CD4-positive, alpha-beta T cell (primary cell): Measurements from ENCODE around the gene ENTPD6. TPM values are rescaled to one million over a fixed set of nuclear protein-coding genes. Genes with fewer than 3 reads are reported as not detected.
A peak's percentile ranks its signal among the peaks of the same experiment; 100 is the strongest.

Source experiments
- ATAC-seq: fragments of 200-7000 bp; cut with Tn5 transposase; one replicate; pipeline ENCODE4 v1.10.0; 2022; ENCODE audit warnings: mild to moderate bottlenecking; ENCODE audit not compliant: poor library complexity
- CTCF ChIA-PET: fragments of 350-600 bp; sonication (Branson Sonifier 250); formaldehyde crosslinking; loops from one replicate; lab custom pipeline; 2021; ENCODE audit warnings: antibody characterized with exemption, inconsistent platforms; lab: Charles Lee
- POLR2A ChIA-PET: fragments of 350-600 bp; sonication (Branson Sonifier 250); formaldehyde crosslinking; loops from one replicate; lab custom pipeline; 2021; ENCODE audit warnings: antibody characterized with exemption, inconsistent platforms; lab: Charles Lee
- DNase-seq, 14 experiments: peaks; one replicate each; pipeline ENCODE4 v3.0.0-alpha.2; 2013 to 2020; ENCODE audit warnings: mixed read lengths in 2 of 14
- H3K27ac ChIP-seq, 2 donors: one replicate each; pipeline versions ENCODE4 v1.5.1 to v1.7.0; 2013; ENCODE audit warnings: low read length in 2 of 2, low read depth in 1 of 2, mild to moderate bottlenecking in 1 of 2
- H3K27me3 ChIP-seq, 2 experiments: 1 replicate in 1 of 2; 2 replicates in 1 of 2; pipeline versions ENCODE4 v1.6.1 to v1.7.0; 2013; ENCODE audit warnings: low read length in 2 of 2, control low read depth in 1 of 2, mild to moderate bottlenecking in 1 of 2, moderate library complexity in 1 of 2; ENCODE audit not compliant: insufficient read depth in 2 of 2, control insufficient read depth in 1 of 2
- H3K36me3 ChIP-seq: one replicate; pipeline ENCODE4 v1.6.1; 2013; ENCODE audit warnings: low read length, control low read depth; ENCODE audit not compliant: insufficient read depth
- H3K4me1 ChIP-seq: one replicate; pipeline ENCODE4 v1.6.1; 2013; ENCODE audit warnings: low read length, control low read depth; ENCODE audit not compliant: insufficient read depth
- H3K4me3 ChIP-seq: one replicate; pipeline ENCODE4 v1.5.1; 2013; ENCODE audit warnings: mild to moderate bottlenecking, low read length, moderate library complexity
- H3K9me3 ChIP-seq, 2 experiments: 1 replicate in 1 of 2; 2 replicates in 1 of 2; pipeline versions ENCODE4 v1.6.1 to v1.7.0; 2013; ENCODE audit warnings: low read length in 2 of 2, mild to moderate bottlenecking in 2 of 2, control low read depth in 1 of 2, moderate library complexity in 1 of 2; ENCODE audit not compliant: control insufficient read depth in 1 of 2, insufficient read depth in 1 of 2
- H3K27ac Mint-ChIP-seq: one replicate; pipeline ENCODE4 v1.8.0; 2020; ENCODE audit warnings: mixed read lengths
- H3K27me3 Mint-ChIP-seq: one replicate; pipeline ENCODE4 v1.8.0; 2021; ENCODE audit warnings: mixed read lengths
- H3K36me3 Mint-ChIP-seq: one replicate; pipeline ENCODE4 v1.8.0; 2021; ENCODE audit warnings: low read depth, mixed read lengths
- H3K4me1 Mint-ChIP-seq: one replicate; pipeline ENCODE4 v1.8.0; 2021; ENCODE audit warnings: low read depth, mixed read lengths
- H3K4me3 Mint-ChIP-seq: one replicate; pipeline ENCODE4 v1.8.0; 2020; ENCODE audit warnings: mild to moderate bottlenecking, mixed read lengths
- H3K9me3 Mint-ChIP-seq: one replicate; pipeline ENCODE4 v1.8.0; 2020; ENCODE audit warnings: mixed read lengths
- CTCF ChIP-seq: fragments of 200-600 bp; IDR thresholded peaks from one replicate; pipeline ENCODE4 v1.8.0; 2022; ENCODE audit warnings: antibody characterized with exemption, mild to moderate bottlenecking
- intact Hi-C, 2 experiments: fragments of 100-400 bp; cut with DNase I in 1 of 2; cut with micrococcal nuclease in 1 of 2; formaldehyde crosslinking; loops; one replicate each; pipeline versions ENCODE4 v1.15.1 to v1.9.0; 2023 to 2025; cut with DNase I, micrococcal nuclease
- total RNA-seq, 174 experiments: library from RNA in 2 of 174; stranded (reverse) in 2 of 174; gene quantifications; one replicate each; pipeline ENCODE4 v1.2.3 and lab custom pipeline; 2021 to 2026

ENTPD6 gene
- total RNA-seq, 2 experiments from 2014 or later: 78.5 to 85.1 TPM

- ChIA-PET POLR2A (interaction anchor here (3.0 kb wide), 1 partner anchor 53 kb away, joined by 28 read pairs; the partner anchor contains the start of gene PYGB), CTCF (interaction anchor here (1.3 kb wide), 1 partner anchor 136 kb away, joined by 3 read pairs; the partner anchor contains the start of gene ACSS1)
- Mint-ChIP-seq H3K27ac (peak overlapping the region; percentile 93), H3K4me3 (peak overlapping the region; percentile 89), H3K27me3 (no peaks in the 10 kb centered on the region), H3K36me3 (no peaks in the 10 kb centered on the region), H3K9me3 (no peaks in the 10 kb centered on the region), H3K4me1 (peaks cover 34% of the 10 kb centered on the region)
- intact Hi-C loops: loop anchor here (2.0 to 10.0 kb wide), 3 partner anchors 101 to 199 kb away; no protein-coding TSS in a partner anchor
- peaks cover 39% of the 10 kb centered on the region for H3K4me1 ChIP-seq
- DNase-seq: no peak
- TF ChIP-seq CTCF: no peak
- H3K4me3 ChIP-seq: no peak overlapping the region
- H3K36me3 ChIP-seq: no peaks in the 10 kb centered on the region
- ATAC-seq: no peak
- no peak overlapping the region for H3K27ac ChIP-seq
- H3K27me3 ChIP-seq: no peaks in the 10 kb centered on the region
- no peaks in the 10 kb centered on the region for H3K9me3 ChIP-seq
Measured at GRCh38 chr20:25193843-25194242, 1.7 kb upstream of the ENTPD6 start.

- Mint-ChIP-seq H3K4me1 (peaks cover 41% of the 10 kb centered on the region), H3K36me3 (no peaks in the 10 kb centered on the region), H3K27me3 (no peaks in the 10 kb centered on the region), H3K27ac (peak overlapping the region; percentile 93), H3K9me3 (no peaks in the 10 kb centered on the region), H3K4me3 (peak overlapping the region; percentile 89)
- ATAC-seq (no peak), DNase-seq (peak in 1 of 14 experiments; percentile 35)
- peak overlapping the region in 1 of 2 donors; percentile 75 for H3K27ac ChIP-seq
- TF ChIP-seq CTCF: no peak
- peaks cover 42% of the 10 kb centered on the region for H3K4me1 ChIP-seq
- POLR2A ChIA-PET: interaction anchor here (0.6 to 3.0 kb wide), 13 partner anchors 10 to 1167 kb away, joined by 3 to 34 read pairs (median 6); partner anchors contain the start of genes ABHD12, ACSS1 and PYGB
- CTCF ChIA-PET: interaction anchor here (1.1 to 1.3 kb wide), 2 partner anchors 13 to 136 kb away, joined by 3 read pairs; partner anchors contain the start of gene ACSS1
- H3K9me3 ChIP-seq: no peaks in the 10 kb centered on the region
- no peaks in the 10 kb centered on the region for H3K36me3 ChIP-seq
- peak overlapping the region; percentile 97 for H3K4me3 ChIP-seq
- H3K27me3 ChIP-seq: no peaks in the 10 kb centered on the region
- intact Hi-C loops: loop anchor here (2.0 to 10.0 kb wide), 3 partner anchors 100 to 200 kb away; no protein-coding TSS in a partner anchor
Measured at GRCh38 chr20:25194333-25194972, 1.1 kb upstream of the ENTPD6 start.

- CTCF ChIA-PET: interaction anchor here (2.1 kb wide), 1 partner anchor 51 kb away, joined by 8 read pairs; the partner anchor contains the start of gene PYGB
Measured at GRCh38 chr20:25195962-25196785, 662 bp downstream of the ENTPD6 start.

More at GRCh38 chr20:25195962-25196785, 662 bp downstream of the ENTPD6 start:
- Mint-ChIP-seq H3K4me1 (peaks cover 58% of the 10 kb centered on the region), H3K27ac (peak overlapping the region; percentile 93), H3K36me3 (no peaks in the 10 kb centered on the region), H3K27me3 (no peaks in the 10 kb centered on the region), H3K9me3 (no peaks in the 10 kb centered on the region), H3K4me3 (peak overlapping the region; percentile 89)
- peak in 8 of 14 experiments; percentile 5 to 48 (median 40) for DNase-seq
- H3K27me3 ChIP-seq: no peaks in the 10 kb centered on the region
- ATAC-seq: peak; percentile 18
- intact Hi-C loops: loop anchor here (1.0 to 10.0 kb wide), 11 partner anchors 51 to 1839 kb away; partner anchors contain the start of genes APMAP (in 1 of the 2), NANP (in 1 of the 2), PYGB (in 1 of the 2) and VSX1 (in 1 of the 2)
- H3K4me3 ChIP-seq: peak overlapping the region; percentile 97
- no peak for TF ChIP-seq CTCF
- H3K4me1 ChIP-seq: peaks cover 42% of the 10 kb centered on the region
- H3K9me3 ChIP-seq: no peaks in the 10 kb centered on the region
- POLR2A ChIA-PET: interaction anchor here (0.6 to 3.0 kb wide), 18 partner anchors 8 to 1846 kb away, joined by 3 to 34 read pairs (median 5); partner anchors contain the start of genes ABHD12, ACSS1, GINS1 and NXT1
- no peaks in the 10 kb centered on the region for H3K36me3 ChIP-seq
- H3K27ac ChIP-seq: peak overlapping the region; percentile 63 to 83
